HG03520 (cell line): Measurements from ENCODE around the gene SIRT5.

Source experiments
- ATAC-seq: cut with Tn5 transposase; IDR thresholded peaks from one replicate; pipeline ENCODE4 v1.9.1; 2021; ENCODE audit warnings: mild to moderate bottlenecking, moderate library complexity; ENCODE audit not compliant: unreplicated experiment

The SIRT5 gene

DNA sequence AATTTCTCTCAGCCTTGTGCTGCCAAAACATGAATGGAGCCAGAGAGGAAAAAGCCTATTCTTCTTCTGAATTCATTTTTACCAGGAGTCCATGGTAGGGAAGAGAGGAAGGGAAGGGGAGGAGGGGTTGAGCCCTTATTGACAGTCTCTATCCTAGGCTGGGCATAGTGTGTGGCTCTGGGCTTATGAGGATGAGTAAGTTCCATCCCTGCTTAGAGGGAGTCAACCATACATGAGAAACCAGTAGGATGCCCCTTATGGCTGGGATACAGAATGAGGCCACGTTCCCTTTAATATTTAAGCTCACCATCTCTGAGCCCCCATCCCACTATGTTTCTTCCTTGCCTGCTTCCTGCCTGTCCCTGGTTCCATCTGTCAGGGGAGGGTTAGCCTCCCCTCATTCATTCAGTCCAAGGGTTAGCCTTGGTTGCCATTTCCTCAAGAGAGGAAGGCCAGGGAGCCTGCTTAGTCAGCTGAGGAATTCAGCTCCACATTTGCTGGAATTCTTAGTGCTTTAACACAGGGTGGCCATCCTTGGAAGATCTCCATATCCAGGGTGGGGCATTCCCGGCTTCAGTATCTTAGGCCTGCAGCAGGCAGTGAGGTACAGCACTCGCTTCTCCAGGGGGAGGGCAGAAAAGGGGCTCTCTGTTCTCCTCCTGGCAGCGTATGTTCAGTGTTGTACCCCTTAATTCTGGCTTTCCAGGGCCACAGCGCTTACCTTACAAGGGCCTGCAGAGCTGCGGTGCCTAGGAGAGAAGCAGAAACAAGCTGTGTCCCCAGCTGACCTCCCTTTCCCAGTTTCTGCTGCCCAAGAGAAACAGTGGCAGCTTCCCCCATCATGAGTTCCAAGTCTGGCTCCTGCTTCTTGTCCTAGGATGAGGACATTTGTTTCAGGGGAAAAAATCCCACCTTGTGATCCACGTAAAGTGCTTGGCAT lies 12.5 kb downstream of the SIRT5 start:
- ATAC-seq = no peak

DNA sequence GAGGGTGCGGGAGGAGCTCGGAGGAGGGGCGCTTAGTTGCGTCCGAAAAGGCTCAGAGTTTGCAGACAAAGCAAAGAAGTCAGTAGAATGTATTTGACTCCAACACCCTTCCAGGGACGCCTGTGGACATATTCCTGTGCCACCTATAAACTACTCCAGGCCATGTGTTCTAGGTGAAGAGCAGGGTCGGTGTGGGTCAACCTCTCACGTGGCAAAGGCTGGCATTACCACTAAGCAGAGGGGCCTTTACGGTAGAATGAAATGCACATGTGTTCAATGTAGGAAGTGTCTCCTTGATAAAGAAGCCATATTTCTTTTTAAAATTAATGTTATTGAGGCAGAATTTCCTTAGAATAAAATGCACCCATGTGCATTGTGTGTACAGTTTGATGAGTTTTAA lies 15.4 kb downstream of the SIRT5 start:
- ATAC-seq = no peak

DNA sequence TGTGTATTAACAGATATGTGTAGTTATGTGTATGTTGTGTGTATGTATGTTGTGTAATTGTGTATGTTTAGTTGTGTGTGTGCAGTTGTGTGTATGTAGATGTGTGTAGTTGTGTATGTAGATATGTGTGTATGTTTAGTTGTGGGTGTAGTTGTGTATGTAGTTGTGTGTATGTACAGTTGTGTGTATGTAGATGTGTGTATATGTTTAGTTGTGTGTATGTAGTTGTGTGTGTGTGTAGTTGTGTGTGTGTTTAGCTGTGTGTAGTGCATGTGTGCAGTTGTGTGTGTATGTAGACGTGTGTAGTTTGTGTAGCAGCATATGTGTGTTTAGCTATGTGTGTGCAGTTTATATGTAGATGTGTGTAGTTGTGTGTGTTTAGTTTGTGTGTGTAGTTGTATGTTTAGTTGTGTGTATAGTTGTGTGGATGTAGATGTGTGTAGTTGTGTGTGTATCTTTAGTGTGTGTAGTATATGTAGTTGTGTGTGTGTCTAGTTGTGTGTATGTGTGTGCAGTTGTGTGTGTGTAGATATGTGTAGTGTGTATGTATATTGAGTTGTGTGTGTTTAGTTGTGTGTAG lies 16.3 kb downstream of the SIRT5 start:
- ATAC-seq = no peak

DNA sequence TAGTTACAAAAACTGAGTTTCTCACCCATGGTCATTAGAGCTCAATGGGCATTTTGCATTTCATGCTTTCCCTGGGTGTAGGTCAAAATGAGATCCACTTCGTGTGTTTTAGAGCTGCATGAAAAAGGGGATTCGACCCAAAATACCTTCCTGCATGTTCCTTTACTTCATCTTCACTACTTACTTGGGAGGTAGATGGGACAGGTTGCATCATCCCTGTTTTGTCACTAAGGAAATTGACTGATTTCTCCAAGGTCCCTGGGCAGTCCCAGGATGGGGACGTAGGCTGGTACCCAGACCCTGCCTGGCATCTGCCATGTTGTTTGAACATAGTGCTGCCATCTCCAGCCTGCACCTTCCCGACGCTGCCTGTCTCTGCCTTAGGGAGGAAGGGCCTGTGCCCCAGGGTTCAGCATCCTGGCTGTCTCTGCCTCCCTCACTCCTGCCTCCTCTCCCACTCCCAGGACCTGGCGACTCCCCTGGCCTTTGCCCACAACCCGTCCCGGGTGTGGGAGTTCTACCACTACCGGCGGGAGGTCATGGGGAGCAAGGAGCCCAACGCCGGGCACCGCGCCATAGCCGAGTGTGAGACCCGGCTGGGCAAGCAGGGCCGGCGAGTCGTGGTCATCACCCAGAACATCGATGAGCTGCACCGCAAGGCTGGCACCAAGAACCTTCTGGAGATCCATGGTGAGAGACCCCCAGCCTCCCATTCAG lies 17.0 kb downstream of the SIRT5 start:
- ATAC-seq = no peak

DNA sequence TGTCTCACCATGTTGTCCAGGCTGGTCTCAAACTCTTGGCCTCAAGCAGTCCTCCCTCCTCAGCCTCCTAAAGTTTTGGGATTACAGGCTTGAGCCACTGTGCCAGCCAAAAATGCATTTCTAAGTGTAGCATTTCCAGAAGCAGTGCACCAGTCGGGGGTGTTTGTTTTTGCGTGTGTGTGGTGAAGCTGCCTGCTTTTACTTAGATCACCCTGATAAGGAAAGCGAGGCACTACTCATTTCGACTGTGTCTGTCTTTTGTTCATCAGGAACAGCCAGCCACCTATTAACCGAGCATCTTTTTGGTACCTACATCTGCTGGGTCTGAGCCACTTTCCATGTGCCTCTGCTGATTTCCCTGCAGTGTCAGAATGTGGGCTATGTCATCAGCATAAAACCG lies 18.7 kb downstream of the SIRT5 start:
- no peak for ATAC-seq

DNA sequence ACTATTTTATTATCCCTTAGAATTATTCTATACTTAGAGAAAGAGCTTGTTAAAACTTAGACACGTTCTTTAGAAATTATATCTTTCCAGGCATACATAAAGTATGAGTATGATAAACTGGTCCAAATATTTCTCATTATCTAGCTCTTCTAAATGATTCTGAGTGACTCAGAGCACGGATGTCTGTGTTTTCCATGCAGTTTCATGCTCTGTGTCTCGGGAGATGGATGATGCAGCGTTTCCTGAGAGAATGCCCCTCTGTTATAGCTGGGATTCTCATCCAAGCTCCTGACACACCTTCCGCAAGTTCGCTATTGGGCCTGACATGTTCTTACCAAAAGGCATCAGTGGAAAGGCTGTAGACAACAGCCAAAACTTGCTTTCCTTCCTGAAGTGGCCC lies 19.3 kb downstream of the SIRT5 start:
- no peak for ATAC-seq

DNA sequence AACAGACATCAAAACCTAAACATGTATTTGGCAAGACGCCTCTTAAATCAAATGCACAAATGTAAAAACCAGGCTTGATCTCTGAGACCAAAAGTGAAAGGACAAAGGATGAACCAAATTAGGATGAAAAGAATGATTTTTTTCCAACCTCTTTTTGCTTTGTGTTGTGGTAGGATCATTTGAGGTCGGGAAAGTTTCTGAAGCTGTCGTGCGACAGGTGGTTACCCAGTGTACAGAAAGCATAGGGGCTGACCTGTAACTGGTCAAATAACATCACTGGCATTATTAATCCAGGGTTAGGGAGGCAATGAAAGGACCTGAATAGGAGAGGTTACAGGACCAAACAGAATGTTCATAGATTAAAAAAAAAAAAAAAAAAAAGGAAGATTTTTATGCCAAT lies 22.7 kb downstream of the SIRT5 start:
- ATAC-seq = no peak

DNA sequence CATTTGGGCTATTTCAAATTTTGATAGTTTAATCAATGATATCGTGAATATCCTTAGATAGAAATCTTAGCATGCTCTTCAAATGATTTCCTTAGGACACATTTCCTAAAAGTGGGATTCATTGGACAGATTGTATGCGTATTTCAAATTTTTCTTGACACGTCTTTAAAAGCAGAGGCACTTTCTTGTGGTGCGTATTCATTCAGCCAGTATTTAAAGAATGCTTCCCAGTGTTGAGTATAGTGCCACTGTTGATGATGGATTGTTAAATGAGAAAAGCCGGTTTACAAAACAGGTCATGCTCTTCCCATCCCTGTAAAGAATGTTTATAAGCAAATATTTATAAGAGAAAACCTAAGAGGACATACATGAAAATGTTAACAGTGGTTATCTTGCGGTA lies 25.6 kb downstream of the SIRT5 start:
- ATAC-seq = no peak

DNA sequence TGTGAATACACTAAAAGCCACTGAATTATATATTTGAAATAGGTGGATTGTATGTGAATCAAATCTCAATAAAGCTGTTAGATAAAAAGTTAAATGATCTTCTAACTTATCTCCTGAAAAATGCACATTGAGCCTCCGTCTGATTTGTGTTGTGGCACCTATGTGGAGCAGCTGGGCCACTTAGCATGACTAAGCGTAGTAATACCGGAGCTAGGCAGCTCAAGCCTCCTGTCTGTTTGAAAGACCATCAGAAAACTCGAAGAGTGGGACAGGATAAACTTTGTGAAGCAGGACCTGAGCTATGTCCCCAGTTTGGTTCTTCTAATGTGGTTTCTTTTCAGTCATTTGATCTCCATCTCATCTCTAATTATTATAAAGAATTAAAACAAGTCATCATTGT lies 29.7 kb downstream of the SIRT5 start:
- no peak for ATAC-seq

DNA sequence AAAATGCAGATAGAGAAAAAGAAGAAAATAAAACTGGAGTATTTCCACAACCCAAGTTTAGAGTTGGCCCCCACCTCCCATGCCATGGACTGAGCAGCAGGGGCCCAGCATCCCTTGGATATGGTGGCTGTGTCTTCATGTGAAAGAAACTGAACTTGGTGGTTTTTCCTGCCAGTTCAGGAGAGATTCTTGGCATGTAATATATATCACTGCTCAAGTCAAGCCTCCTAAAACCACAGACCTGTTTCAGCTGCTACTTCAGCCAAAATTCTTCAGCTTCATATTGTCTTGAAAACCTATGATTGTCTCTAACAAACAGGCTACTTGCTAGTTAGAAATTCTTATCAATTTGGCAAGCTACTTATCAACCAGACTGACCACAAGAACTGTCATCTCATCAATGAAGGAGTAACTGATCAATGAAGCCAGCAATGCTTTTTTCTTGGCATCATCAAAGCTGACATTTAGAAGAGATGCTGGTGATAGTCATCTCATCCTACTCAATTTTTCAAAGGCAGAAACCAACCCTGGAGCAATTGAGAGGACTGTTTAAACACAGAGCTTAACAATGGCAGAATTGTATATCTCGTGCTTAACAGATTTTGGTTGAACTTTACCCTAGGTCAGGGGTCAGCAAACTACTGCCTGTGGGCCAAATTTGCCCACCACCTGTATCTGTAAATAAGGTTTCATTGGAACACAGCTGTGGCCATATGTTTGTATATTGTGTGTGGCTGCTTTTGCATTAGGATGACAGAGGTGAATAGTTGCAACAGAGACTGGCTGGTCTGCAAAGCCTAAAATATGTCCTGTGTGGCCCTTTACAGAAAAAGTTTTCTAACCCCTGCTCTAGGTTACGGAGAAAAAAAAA lies 30.4 kb downstream of the SIRT5 start:
- ATAC-seq = no peak

DNA sequence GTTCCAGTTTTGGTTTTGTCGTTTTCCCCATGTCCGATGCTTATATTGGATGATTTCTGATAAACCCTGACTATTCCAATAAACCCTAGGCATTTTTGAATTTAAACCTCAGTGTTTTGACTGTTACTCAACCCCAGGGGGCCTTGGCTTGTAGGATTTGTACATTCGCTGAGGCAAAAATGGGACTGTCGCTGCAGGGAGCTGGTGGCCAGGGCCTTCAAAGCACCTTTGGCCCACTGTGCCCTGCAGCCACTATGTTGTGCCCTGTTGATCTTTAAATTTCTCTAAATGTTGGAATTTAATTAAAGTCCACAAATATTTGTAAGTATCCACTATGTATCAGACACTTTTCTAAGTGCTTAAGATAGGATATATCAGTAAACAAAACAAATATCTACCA lies 31.2 kb downstream of the SIRT5 start:
- ATAC-seq = no peak

DNA sequence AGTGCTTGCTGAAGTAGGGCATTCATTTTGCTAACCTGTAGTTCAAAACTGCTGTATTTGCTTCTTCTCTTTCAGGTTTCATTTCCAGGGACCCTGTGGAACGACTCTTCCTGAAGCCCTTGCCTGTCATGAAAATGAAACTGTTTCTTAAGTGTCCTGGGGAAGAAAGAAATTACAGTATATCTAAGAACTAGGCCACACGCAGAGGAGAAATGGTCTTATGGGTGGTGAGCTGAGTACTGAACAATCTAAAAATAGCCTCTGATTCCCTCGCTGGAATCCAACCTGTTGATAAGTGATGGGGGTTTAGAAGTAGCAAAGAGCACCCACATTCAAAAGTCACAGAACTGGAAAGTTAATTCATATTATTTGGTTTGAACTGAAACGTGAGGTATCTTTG lies 37.3 kb downstream of the SIRT5 start:
- ATAC-seq = no peak

DNA sequence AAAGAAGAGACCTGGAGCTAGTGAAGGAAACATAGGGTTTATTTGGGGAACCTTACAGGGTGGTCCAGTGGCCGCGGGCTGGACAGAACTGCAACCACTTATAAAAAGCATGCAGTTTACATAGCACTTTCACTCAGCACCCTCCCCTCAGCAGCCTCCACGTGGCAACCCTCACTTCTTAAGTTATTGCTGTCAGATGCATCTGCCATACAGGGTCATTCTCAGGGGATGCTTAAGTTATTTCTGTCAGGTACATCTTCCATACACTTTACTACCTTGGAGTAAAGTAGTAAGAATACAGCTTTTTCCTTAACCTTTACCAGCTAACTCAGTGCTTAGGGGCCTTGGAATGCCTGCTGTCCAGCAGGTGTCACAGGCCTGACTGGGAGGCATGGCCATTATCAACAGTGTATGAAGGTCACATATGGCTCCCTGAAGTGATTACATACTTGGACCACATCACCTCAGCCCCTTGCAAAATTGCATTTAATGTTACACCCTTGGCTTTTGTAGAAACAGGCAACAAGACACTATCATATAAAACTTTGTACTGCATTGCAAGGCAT lies 38.7 kb downstream of the SIRT5 start:
- no peak for ATAC-seq

DNA sequence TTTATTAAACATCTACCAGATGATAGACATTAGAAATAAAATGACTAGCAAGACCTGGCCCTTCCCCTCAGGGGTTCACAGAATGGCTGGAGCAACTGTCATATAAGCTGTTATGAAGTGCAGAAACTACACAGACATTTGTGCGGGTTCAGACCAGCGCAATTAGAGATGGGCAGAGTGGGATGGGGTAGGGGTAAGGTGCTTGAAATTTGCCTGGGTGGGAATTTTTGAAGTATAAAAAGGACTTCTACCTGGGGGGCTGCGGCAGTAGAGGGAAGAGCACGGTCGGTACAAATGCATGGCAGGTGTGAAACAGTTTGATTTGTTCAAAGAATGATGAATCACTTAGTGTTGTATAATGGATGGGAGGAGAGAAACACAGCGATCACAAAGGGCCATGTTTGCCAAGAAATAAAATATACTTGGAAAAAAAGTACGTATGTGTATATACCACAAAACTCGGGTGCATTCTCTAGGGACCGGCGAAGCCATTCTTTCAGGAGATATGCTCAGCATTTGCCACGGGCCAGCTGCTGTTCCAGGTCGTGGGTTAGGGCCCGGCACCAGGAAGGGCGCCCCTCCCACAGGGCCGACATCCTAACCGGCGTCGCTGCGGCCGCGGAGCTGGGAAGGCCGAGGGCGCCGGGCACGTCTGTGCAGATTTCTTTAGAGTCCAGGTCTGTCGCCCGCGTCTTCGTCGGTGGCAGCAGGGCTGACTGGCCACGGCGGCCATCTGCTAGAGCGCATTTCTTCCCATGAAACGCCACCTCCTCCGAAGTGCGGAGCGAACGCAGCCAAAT lies 39.9 kb downstream of the SIRT5 start:
- ATAC-seq = peak; percentile 8

DNA sequence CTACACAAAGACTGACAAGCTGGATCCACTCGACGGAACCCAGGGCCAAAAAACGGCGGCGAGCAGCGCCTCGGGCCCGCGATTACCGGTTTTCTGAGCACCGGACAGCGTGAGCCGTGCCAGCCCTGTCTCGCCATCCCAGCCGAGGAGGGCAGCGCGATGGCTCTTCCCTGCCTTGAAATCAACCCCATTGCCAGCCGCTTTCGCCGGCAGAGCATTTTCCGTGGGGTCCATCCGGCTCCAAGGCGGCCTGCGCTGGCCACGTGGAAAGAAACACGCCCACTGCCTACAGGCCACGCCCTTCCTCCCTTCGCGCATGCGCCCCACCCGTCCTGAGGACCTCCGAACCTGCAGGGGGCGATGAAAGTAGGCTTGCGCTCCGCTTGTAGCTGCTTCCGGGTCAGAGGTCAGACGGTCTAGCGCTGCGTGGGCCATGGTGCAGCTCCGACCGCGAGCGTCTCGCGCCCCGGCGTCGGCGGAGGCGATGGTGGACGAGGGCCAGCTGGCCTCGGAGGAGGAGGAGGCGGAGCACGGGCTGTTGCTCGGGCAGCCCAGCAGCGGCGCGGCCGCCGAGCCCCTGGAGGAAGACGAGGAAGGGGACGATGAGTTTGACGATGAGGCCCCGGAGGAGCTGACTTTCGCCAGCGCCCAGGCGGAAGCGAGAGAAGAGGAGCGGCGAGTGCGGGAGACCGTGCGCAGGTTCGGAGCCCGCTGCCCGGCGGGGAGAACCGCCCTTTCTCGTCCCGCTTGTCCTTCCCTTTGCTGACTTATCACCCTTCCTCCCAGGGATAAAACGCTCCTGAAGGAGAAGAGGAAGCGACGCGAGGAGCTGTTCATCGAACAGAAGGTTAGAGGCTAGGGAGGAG lies 40.8 kb downstream of the SIRT5 start, which contains the start of gene NOL7:
Gene NOL7 (plus strand): TSS at position 410 of the 866 bp plus-strand sequence. CDS start 24 bp downstream, at position 434.
- ATAC-seq = peak; percentile 81

DNA sequence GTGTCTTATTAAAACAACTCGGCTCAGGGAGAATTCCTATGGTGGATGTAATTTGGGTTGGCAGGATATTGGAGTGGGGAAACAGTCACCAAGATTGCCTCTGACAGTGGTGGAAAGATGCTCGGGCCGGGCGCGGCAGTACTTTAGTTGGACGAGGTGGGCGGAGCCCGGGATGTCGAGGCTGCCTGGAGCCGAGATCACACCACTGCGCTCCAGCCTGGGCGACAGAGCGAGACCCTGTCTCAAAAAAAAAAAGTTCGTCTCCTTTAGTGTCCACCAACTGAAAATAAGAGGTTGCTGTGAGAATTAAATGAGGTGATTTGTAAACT lies 41.4 kb downstream of the SIRT5 start:
- ATAC-seq = no peak

DNA sequence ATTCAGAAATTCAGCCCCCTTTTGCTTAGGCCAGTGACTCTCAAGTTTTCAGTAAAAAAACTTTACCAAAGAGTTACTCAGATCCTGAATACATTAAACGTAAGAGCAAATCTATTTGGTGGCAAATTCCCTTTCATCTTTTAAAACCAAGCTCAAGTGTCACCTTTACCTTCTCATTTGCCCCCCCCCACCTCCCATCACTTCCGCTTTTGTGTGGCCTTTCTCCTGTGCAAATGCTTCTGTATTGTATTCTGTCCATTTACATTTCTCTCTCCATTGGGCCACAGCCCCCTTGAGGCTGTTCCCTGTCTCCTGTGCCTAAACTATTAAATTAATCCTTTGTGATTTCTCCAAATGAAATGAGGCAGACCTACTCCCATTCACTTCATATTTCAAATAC lies 42.7 kb downstream of the SIRT5 start:
- ATAC-seq = no peak

DNA sequence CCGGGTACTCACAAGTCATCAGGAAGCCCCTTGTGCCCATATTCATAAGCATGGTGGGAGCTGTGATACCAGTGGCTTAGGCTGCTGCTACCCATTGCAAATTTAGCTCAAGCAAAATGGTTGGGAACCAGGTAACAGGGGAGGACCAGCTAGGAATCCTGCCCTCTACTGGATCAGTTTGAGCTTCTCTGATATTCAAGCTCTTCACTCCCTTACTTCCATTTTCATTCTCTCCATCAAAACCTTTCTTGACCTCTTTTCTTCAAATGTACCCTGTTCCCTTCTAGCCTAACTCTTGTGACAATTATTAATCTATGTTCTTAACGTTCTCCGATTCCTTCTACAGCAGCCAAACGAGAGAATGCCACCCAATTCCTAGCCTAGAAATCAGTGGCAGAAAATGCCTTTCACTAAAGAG lies 50.5 kb downstream of the SIRT5 start:
- no peak for ATAC-seq
